HG02610 (cell line): ENCODE data around the gene MSMP.

Experiments
- ATAC-seq: cut with Tn5 transposase; IDR thresholded peaks from one replicate; pipeline ENCODE4 v1.9.1; 2021; ENCODE audit warnings: mild to moderate bottlenecking, moderate library complexity; ENCODE audit not compliant: unreplicated experiment

MSMP gene

GRCh38 chr9:35754264-35754663, at the start of gene MSMP:
Gene MSMP (minus strand): TSS chr9:35754276. CDS start chr9:35754129, 147 bp downstream.
- no peak for ATAC-seq

- no peak for ATAC-seq
Observed at GRCh38 chr9:35801328-35802128, 47.5 kb upstream of the MSMP start.

GRCh38 chr9:35800530-35800929, 46.5 kb upstream of the MSMP start:
- ATAC-seq = no peak

- peak; percentile 76 for ATAC-seq
Observed at GRCh38 chr9:35798658-35799374, 44.7 kb upstream of the MSMP start.

GRCh38 chr9:35797311-35798109, 43.4 kb upstream of the MSMP start:
- ATAC-seq = no peak

GRCh38 chr9:35795695-35796094, 41.6 kb upstream of the MSMP start:
- ATAC-seq = no peak

GRCh38 chr9:35793461-35793860, 39.4 kb upstream of the MSMP start:
- ATAC-seq = no peak

- ATAC-seq = no peak
Observed at GRCh38 chr9:35792826-35793225, 38.8 kb upstream of the MSMP start.

GRCh38 chr9:35792024-35792813, 38.1 kb upstream of the MSMP start:
- ATAC-seq = no peak

- ATAC-seq = no peak
Observed at GRCh38 chr9:35791297-35791921, 37.3 kb upstream of the MSMP start, which contains the start of gene NPR2. Gene NPR2 (plus strand): TSS chr9:35791591. CDS start chr9:35792409, 818 bp downstream.

GRCh38 chr9:35790385-35791296, 36.6 kb upstream of the MSMP start:
- no peak for ATAC-seq

GRCh38 chr9:35790025-35790384, 35.9 kb upstream of the MSMP start:
- ATAC-seq = no peak

- ATAC-seq = no peak
Observed at GRCh38 chr9:35789541-35789940, 35.5 kb upstream of the MSMP start.

GRCh38 chr9:35783418-35783817, 29.3 kb upstream of the MSMP start:
- ATAC-seq = no peak

GRCh38 chr9:35781066-35781465, 27.0 kb upstream of the MSMP start:
- no peak for ATAC-seq

- no peak for ATAC-seq
Observed at GRCh38 chr9:35778496-35778895, 24.4 kb upstream of the MSMP start.

GRCh38 chr9:35776018-35776417, 21.9 kb upstream of the MSMP start:
- ATAC-seq = peak; percentile 62

GRCh38 chr9:35774907-35775635, 21.0 kb upstream of the MSMP start:
- ATAC-seq = no peak
